PC-3 (cell line): Measurements from ENCODE around the gene ANKIB1.

Source experiments
- CTCF ChIP-seq: fragments of 300-600 bp; sonication (generic); conservative IDR thresholded peaks from 2 replicates; pipeline ENCODE4 v1.5.1; 2017; ENCODE audit warnings: antibody characterized with exemption, low read depth, mild to moderate bottlenecking, low read length
- EZH2 ChIP-seq: fragments of 300-600 bp; sonication (generic); IDR thresholded peaks from one replicate; pipeline ENCODE4 v1.6.1; 2017; ENCODE audit warnings: antibody characterized with exemption, mild to moderate bottlenecking, low read length; ENCODE audit not compliant: unreplicated experiment
- EZH2phosphoT487 ChIP-seq: fragments of 300-600 bp; sonication (generic); IDR thresholded peaks from 2 replicates; pipeline ENCODE4 v1.6.1; 2018; ENCODE audit warnings: mild to moderate bottlenecking, antibody characterized with exemption, low read length, borderline replicate concordance

GRCh38 chr7:92330835-92331438 is 85.2 kb downstream of the ANKIB1 start:
- TF ChIP-seq CTCF (no peak), EZH2 (no peak), EZH2phosphoT487 (no peak)
